Gastrocnemius medialis (tissue), 4 donors: ENCODE data around the gene STYK1. TPM values are rescaled to one million over a fixed set of nuclear protein-coding genes. Genes with fewer than 3 reads are reported as not detected.

Experiments
- ATAC-seq, 2 donors: fragments of 150-250 bp; one replicate each; pipeline ENCODE4 v1.9.1; 2016
- DNase-seq, 2 donors: peaks; one replicate each; pipeline ENCODE4 v3.0.0-alpha.2; 2019
- H3K27ac ChIP-seq, 4 donors: fragments of 200-600 bp; sonication (generic); 1 replicate in 1 of 4; 2 replicates in 3 of 4; pipeline ENCODE4 v1.5.1; 2016 to 2018; ENCODE audit warnings: mild to moderate bottlenecking in 2 of 4, moderate library complexity in 1 of 4
- H3K27me3 ChIP-seq, 3 donors: fragments of 200-600 bp; sonication (generic) in 2 of 3; 1 replicate in 1 of 3; 2 replicates in 2 of 3; pipeline versions ENCODE4 v1.5.1 to v1.6.0; 2016 to 2019; ENCODE audit warnings: mild to moderate bottlenecking in 1 of 3, moderate library complexity in 1 of 3
- H3K36me3 ChIP-seq, 2 donors: fragments of 200-600 bp; sonication (generic) in 1 of 2; one replicate each; pipeline ENCODE4 v1.5.1; 2017 to 2018
- H3K4me1 ChIP-seq, 2 donors: fragments of 200-600 bp; sonication (generic) in 1 of 2; one replicate each; pipeline ENCODE4 v1.5.1; 2016 to 2017; ENCODE audit warnings: mild to moderate bottlenecking in 2 of 2
- H3K4me3 ChIP-seq, 4 donors: fragments of 200-600 bp; sonication (generic) in 3 of 4; 1 replicate in 1 of 4; 2 replicates in 3 of 4; pipeline ENCODE4 v1.5.1; 2016 to 2019; ENCODE audit warnings: mild to moderate bottlenecking in 2 of 4
- H3K9me3 ChIP-seq, 3 donors: fragments of 200-600 bp; sonication (generic) in 2 of 3; 1 replicate in 1 of 3; 2 replicates in 2 of 3; pipeline ENCODE4 v1.5.1; 2016 to 2019
- CTCF ChIP-seq, 5 experiments: fragments of 450-650 bp in 3 of 5; fragments of 200-600 bp in 2 of 5; sonication (generic) in 2 of 5; IDR thresholded peaks in 4 of 5; conservative IDR thresholded peaks in 1 of 5; 1 replicate in 4 of 5; 2 replicates in 1 of 5; pipeline ENCODE4 v1.5.1; 2016 to 2019; ENCODE audit warnings: antibody characterized with exemption in 5 of 5, mild to moderate bottlenecking in 3 of 5, moderate library complexity in 3 of 5
- POLR2A ChIP-seq, 2 donors: fragments of 450-650 bp; IDR thresholded peaks; one replicate each; pipeline ENCODE4 v1.6.1; 2017; ENCODE audit warnings: antibody characterized with exemption in 2 of 2, mild to moderate bottlenecking in 2 of 2, moderate library complexity in 2 of 2
- in situ Hi-C, 4 donors: fragments of 200-750 bp; cut with MboI; loops; one replicate each; pipeline versions ENCODE4 v1.15.0 to v1.8.0; 2017; ENCODE audit warnings: low sequenced_read_pairs in 4 of 4
- intact Hi-C: fragments of 100-400 bp; cut with DNase I; formaldehyde crosslinking; loops from one replicate; pipeline ENCODE4 v1.15.1; 2023; ENCODE audit warnings: low total_unique reads
- total RNA-seq, 4 donors: library from RNA; depleted of rRNA; stranded (reverse); fragments of >200 nt; gene quantifications; one replicate each; pipeline versions ENCODE4 v1.1.0 to v1.2.3, GENCODE V29; 2016

STYK1 gene
- total RNA-seq, 4 donors from 2014 or later: 0.12 TPM; not detected in 3

- Histone ChIP-seq H3K27me3 (no peaks in the 10 kb centered on the region), H3K4me1 (peaks cover 5 to 6% of the 10 kb centered on the region in 2 donors), H3K4me3 (no peak overlapping the region), H3K36me3 (no peaks in the 10 kb centered on the region), H3K9me3 (no peaks in the 10 kb centered on the region), H3K27ac (no peak overlapping the region)
- in situ Hi-C loops (loop anchor here in 2 of 4 donors (25.0 kb wide), 1 partner anchor 234 kb away; no protein-coding TSS in a partner anchor), intact Hi-C loops (no loop called here)
- no peak for ATAC-seq
- DNase-seq: no peak
- no peak for TF ChIP-seq POLR2A (IDR thresholded peaks at IDR 0.05)
- TF ChIP-seq CTCF (IDR thresholded peaks at IDR 0.05 in 4 of 5, conservative IDR thresholded peaks at IDR 0.05 in 1 of 5): no peak
These were observed 102.7 kb downstream of the STYK1 start for GRCh38 chr12:10571141-10571540.

Other genes starting within 250 kb of the STYK1 start
- gene KLRC2, start 238.0 kb downstream of the STYK1 start, total RNA-seq: not detected
- gene KLRC1, start 220.7 kb downstream of the STYK1 start, total RNA-seq: not detected
- under 1 TPM in 1 of 4 donors, not detected in 3; 0.31 TPM for gene EIF2S3B, start 168.2 kb downstream of the STYK1 start, total RNA-seq
- 1 to 10 TPM in 3 of 4 donors, under 1 TPM in 1; 0.80 to 6.3 (median 3.8) TPM for gene MAGOHB, start 60.4 kb downstream of the STYK1 start, total RNA-seq
- 1,000 to 10,000 TPM; 3,451 to 6,393 (median 4,786) TPM for gene YBX3, start 49.3 kb upstream of the STYK1 start, total RNA-seq
- gene TAS2R7, start 128.6 kb upstream of the STYK1 start, total RNA-seq: not detected
- gene TAS2R8, start 133.2 kb upstream of the STYK1 start, total RNA-seq: under 1 TPM in 1 of 4 donors, not detected in 3; 0.36 TPM
- 1 to 10 TPM in 1 of 4 donors, not detected in 3; 1.1 TPM for gene TAS2R9, start 136.1 kb upstream of the STYK1 start, total RNA-seq
- gene TAS2R10, start 152.3 kb upstream of the STYK1 start, total RNA-seq: under 1 TPM in 1 of 4 donors, not detected in 3; 0.51 TPM
- 1 to 10 TPM in 2 of 4 donors, not detected in 2; 1.2 to 3.5 TPM for gene PRR4, start 175.4 kb upstream of the STYK1 start, total RNA-seq
- gene PRH1, start 210.2 kb upstream of the STYK1 start, total RNA-seq: 10 to 100 TPM in 1 of 4 donors, 1 to 10 TPM in 3; 2.2 to 21.0 (median 2.9) TPM
- 1 to 10 TPM in 1 of 4 donors, under 1 TPM in 1, not detected in 2; 0.26 to 3.8 TPM for gene TAS2R13, start 235.5 kb upstream of the STYK1 start, total RNA-seq